T-cell (primary cell): ENCODE results near the gene SMAD3. TPM values are rescaled to one million over a fixed set of nuclear protein-coding genes. Genes with fewer than 3 reads are reported as not detected.
A peak's percentile ranks its signal among the peaks of the same experiment; 100 is the strongest.

Experiments used
- ATAC-seq, 4 experiments: fragments of 200-7000 bp in 3 of 4; fragments of 150-1000 bp in 1 of 4; cut with Tn5 transposase; replicated peaks in 1 of 4; 1 replicate in 3 of 4; 2 replicates in 1 of 4; pipeline ENCODE4 v1.10.0; 2021; ENCODE audit warnings: moderate library complexity in 3 of 4, mild to moderate bottlenecking in 2 of 4, moderate number of reproducible peaks in 1 of 4
- CTCF ChIA-PET, 2 donors: fragments of 300-600 bp; sonication (Branson Sonifier 250); formaldehyde crosslinking; loops; one replicate each; lab custom pipeline; 2022; ENCODE audit warnings: antibody characterized with exemption in 2 of 2; lab: Charles Lee
- POLR2A ChIA-PET, 2 donors: fragments of 300-600 bp; sonication (Branson Sonifier 250); formaldehyde crosslinking; loops; one replicate each; lab custom pipeline; 2022; ENCODE audit warnings: antibody characterized with exemption in 2 of 2; lab: Charles Lee
- DNase-seq, 35 experiments: peaks; one replicate each; pipeline versions ENCODE4 v3.0.0 to v3.0.0-alpha.2; 2013 to 2023
- H3K27ac ChIP-seq: one replicate; pipeline ENCODE4 v1.5.1; 2013; ENCODE audit warnings: low read length
- H3K27me3 ChIP-seq, 2 experiments: replicated peaks in 1 of 2; 1 replicate in 1 of 2; 2 replicates in 1 of 2; pipeline versions ENCODE4 v1.6.1 to v1.7.0; 2013; ENCODE audit warnings: low read length in 1 of 2, mixed read lengths in 1 of 2; ENCODE audit not compliant: control insufficient read depth in 2 of 2, insufficient read depth in 2 of 2; ENCODE audit errors: extremely low read depth in 1 of 2
- H3K36me3 ChIP-seq, 2 donors: 1 replicate in 1 of 2; 2 replicates in 1 of 2; pipeline versions ENCODE4 v1.6.1 to v1.7.0; 2013; ENCODE audit warnings: low read length in 1 of 2; ENCODE audit not compliant: control insufficient read depth in 2 of 2, insufficient read depth in 1 of 2; ENCODE audit errors: extremely low read depth in 1 of 2
- H3K4me1 ChIP-seq, 2 experiments: 1 replicate in 1 of 2; 2 replicates in 1 of 2; pipeline versions ENCODE4 v1.6.1 to v1.7.0; 2013; ENCODE audit warnings: low read length in 2 of 2, mixed read lengths in 1 of 2; ENCODE audit not compliant: insufficient read depth in 2 of 2, control insufficient read depth in 1 of 2; ENCODE audit errors: extremely low read depth in 1 of 2
- H3K4me3 ChIP-seq, 2 donors: 1 replicate in 1 of 2; 2 replicates in 1 of 2; pipeline versions ENCODE4 v1.5.1 to v1.7.0; 2013; ENCODE audit warnings: mild to moderate bottlenecking in 2 of 2, low read length in 1 of 2, moderate library complexity in 1 of 2; ENCODE audit not compliant: control insufficient read depth in 1 of 2; ENCODE audit errors: extremely low read depth in 1 of 2
- H3K9me3 ChIP-seq: 2 replicates; pipeline ENCODE4 v1.7.0; 2013
- H3K27ac Mint-ChIP-seq, 2 donors: one replicate each; pipeline ENCODE4 v1.8.0; 2020 to 2021; ENCODE audit warnings: mild to moderate bottlenecking in 2 of 2, mixed read lengths in 2 of 2
- H3K27me3 Mint-ChIP-seq, 2 donors: one replicate each; pipeline ENCODE4 v1.8.0; 2021 to 2022; ENCODE audit warnings: mixed read lengths in 2 of 2
- H3K36me3 Mint-ChIP-seq: one replicate; pipeline ENCODE4 v1.8.0; 2021; ENCODE audit warnings: mixed read lengths
- H3K4me1 Mint-ChIP-seq, 3 donors: one replicate each; pipeline ENCODE4 v1.8.0; 2020 to 2022; ENCODE audit warnings: mixed read lengths in 3 of 3, mild to moderate bottlenecking in 1 of 3
- H3K4me3 Mint-ChIP-seq, 3 donors: one replicate each; pipeline ENCODE4 v1.8.0; 2020 to 2022; ENCODE audit warnings: mild to moderate bottlenecking in 3 of 3, mixed read lengths in 3 of 3, moderate library complexity in 3 of 3
- H3K9me3 Mint-ChIP-seq, 3 donors: one replicate each; pipeline ENCODE4 v1.8.0; 2020 to 2022; ENCODE audit warnings: mixed read lengths in 3 of 3
- WGBS: methylation state at CpG from one replicate; pipeline ENCODE4 v1.1.5; 2013; ENCODE audit warnings: missing lambda C conversion rate; ENCODE audit not compliant: insufficient coverage; 5-methylcytosine and 5-hydroxymethylcytosine counted together
- total RNA-seq, 35 experiments: library from RNA in 6 of 35; stranded (reverse) in 6 of 35; fragments of 120-200 nt in 1 of 35; gene quantifications; one replicate each; pipeline versions ENCODE4 v1.2.1 to v1.2.4 and lab custom pipeline; 2013 to 2026

The SMAD3 gene
- total RNA-seq, 5 donors from 2014 or later (not counting 1 experiment from before 2014, with no cell fraction given): 55.4 to 159 (median 110) TPM

- ChIA-PET CTCF (interaction anchor here in 1 of 2 donors (0.6 to 0.7 kb wide), 2 partner anchors 94 to 213 kb away, joined by 4 read pairs; no protein-coding TSS in a partner anchor), POLR2A (no interaction called here)
- Histone ChIP-seq H3K9me3 (no peaks in the 10 kb centered on the region), H3K4me3 (no peak overlapping the region), H3K4me1 (no peaks in the 10 kb centered on the region), H3K27ac (no peak overlapping the region), H3K36me3 (peaks cover 2 to 54% of the 10 kb centered on the region in 2 donors), H3K27me3 (no peaks in the 10 kb centered on the region)
- WGBS: 100% methylated on average over 1 of the region's 3 CpGs
- Mint-ChIP-seq H3K4me3 (no peak overlapping the region), H3K9me3 (no peaks in the 10 kb centered on the region), H3K36me3 (peaks cover 73% of the 10 kb centered on the region), H3K4me1 (peaks cover 14 to 23% (median 21%) of the 10 kb centered on the region in 3 donors), H3K27ac (no peak overlapping the region), H3K27me3 (no peaks in the 10 kb centered on the region)
- no peak for DNase-seq
- no peak for ATAC-seq
Observed at GRCh38 chr15:67232591-67232990, 167.2 kb downstream of the SMAD3 start.

DNA sequence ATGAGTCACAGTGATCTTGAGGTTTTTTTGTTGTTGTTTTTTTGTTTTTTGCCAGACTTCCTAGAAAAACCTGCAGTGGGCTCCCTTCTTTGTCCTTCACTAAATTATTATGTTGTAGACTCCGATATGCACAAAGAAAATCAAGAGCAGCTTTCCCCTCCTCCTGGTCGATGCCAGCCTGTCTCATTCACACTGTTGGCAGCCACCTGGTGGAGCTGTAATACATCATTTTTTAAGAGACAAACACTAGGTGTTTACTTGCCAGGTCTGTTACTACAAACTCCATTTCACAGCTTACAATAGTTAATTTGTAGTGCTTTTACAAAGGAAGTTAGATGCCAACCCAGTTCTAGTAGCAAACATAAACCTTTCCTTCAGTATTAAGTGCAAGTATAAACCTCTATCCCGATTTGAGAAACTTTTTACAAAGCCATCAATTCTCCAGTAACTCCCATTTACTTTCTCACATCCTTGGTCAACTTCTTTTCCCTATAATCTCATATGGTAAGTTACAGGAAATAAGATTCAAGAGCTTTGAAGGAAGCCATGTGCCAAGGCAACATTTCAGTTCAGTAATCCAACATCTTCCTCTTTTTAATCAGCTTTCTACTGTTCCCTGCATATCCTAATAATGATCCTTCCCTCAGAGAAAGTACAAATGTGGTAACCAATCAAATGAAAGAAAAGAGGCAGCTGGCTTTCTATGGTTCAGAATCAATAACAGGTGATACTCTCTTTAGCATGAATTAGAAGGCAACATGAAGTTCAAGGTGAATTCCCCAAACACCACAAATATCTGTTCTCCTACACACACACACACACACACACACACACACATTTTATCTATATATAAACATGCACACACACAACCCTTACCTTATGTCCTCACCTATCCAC is 175.1 kb downstream of the SMAD3 start:
- peaks cover 59 to 67% (median 62%) of the 10 kb centered on the region in 3 donors for H3K4me1 Mint-ChIP-seq
- peak; percentile 62 to 74 (median 69) for ATAC-seq

GRCh38 chr15:67241132-67241855 is 175.9 kb downstream of the SMAD3 start:
- Histone ChIP-seq H3K4me3 (peak overlapping the region in 1 of 2 donors; percentile 22), H3K4me1 (peaks cover 3 to 15% of the 10 kb centered on the region in 2 experiments), H3K27ac (peak overlapping the region; percentile 59), H3K9me3 (no peaks in the 10 kb centered on the region), H3K27me3 (no peaks in the 10 kb centered on the region), H3K36me3 (peaks cover 0 to 1% of the 10 kb centered on the region in 2 donors)
- ChIA-PET CTCF (interaction anchor here in 1 of 2 donors (0.5 to 2.7 kb wide), 6 partner anchors 14 to 634 kb away, joined by 3 to 16 read pairs (median 6); partner anchors contain the start of genes AAGAB and IQCH), POLR2A (no interaction called here)
- Mint-ChIP-seq H3K4me3 (peak overlapping the region; percentile 21 to 50 (median 42)), H3K9me3 (no peaks in the 10 kb centered on the region), H3K36me3 (peaks cover 20% of the 10 kb centered on the region), H3K27me3 (no peaks in the 10 kb centered on the region), H3K4me1 (peaks cover 61 to 67% (median 65%) of the 10 kb centered on the region in 3 donors), H3K27ac (peak overlapping the region; percentile 64 to 89)
- ATAC-seq (peak; percentile 46 to 77 (median 61)), DNase-seq (peak in 1 of 35 experiments; percentile 35)
- WGBS: 37% methylated on average over 2 of the region's 4 CpGs

More for the DNA sequence above, 175.1 kb downstream of the SMAD3 start:
- H3K27ac ChIP-seq: peak overlapping the region; percentile 59
- Mint-ChIP-seq H3K9me3 (no peaks in the 10 kb centered on the region), H3K27me3 (no peaks in the 10 kb centered on the region), H3K36me3 (peaks cover 21% of the 10 kb centered on the region), H3K27ac (peak overlapping the region; percentile 64 to 89), H3K4me3 (peak overlapping the region; percentile 21 to 50 (median 42))
- WGBS: 40% methylated on average over 1 of the region's 3 CpGs
- no peak overlapping the region for H3K4me3 ChIP-seq
- H3K36me3 ChIP-seq: peaks cover 0 to 6% of the 10 kb centered on the region in 2 donors
- DNase-seq: peak in 19 of 35 experiments; percentile 6 to 58 (median 15)
- H3K4me1 ChIP-seq: peaks cover 3 to 15% of the 10 kb centered on the region in 2 experiments
- no peaks in the 10 kb centered on the region for H3K27me3 ChIP-seq
- CTCF ChIA-PET: interaction anchor here (0.5 to 2.7 kb wide), 14 partner anchors 10 to 917 kb away, joined by 3 to 16 read pairs (median 4); partner anchors contain the start of genes AAGAB (in 1 of the 2) and IQCH (in 1 of the 2)
- POLR2A ChIA-PET: interaction anchor here in 1 of 2 donors (0.6 to 0.7 kb wide), 2 partner anchors 135 to 1037 kb away, joined by 3 to 4 read pairs; partner anchors contain the start of gene FEM1B
- H3K9me3 ChIP-seq: no peaks in the 10 kb centered on the region

DNA sequence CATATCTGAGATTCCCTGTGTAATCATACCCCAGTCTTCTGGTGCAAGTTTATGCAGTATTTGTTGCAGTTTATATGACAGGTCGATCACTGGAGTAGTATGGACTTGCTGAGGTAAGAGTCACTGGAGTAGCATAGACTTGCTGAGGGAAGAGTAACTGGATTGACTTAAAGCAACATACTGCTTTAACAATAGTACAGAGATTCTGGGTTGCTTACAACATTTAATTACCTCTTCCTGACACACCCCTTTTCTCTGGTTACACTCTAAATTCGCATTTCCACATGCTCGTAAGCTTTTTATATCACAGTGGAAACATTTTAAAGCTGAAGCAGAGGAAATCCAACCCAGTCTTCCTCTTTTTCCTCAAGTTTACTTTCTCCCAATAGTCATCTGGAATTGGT is 177.3 kb downstream of the SMAD3 start:
- CTCF ChIA-PET: interaction anchor here in 1 of 2 donors (0.6 kb wide), 2 partner anchors 133 to 136 kb away, joined by 4 to 5 read pairs; no protein-coding TSS in a partner anchor
- no peak for ATAC-seq
- H3K27ac Mint-ChIP-seq: peak overlapping the region; percentile 53 to 75

More for the DNA sequence above, 177.3 kb downstream of the SMAD3 start:
- no peak for DNase-seq
- no peaks in the 10 kb centered on the region for H3K27me3 Mint-ChIP-seq
- WGBS: 15% methylated on average over 2 of the region's 3 CpGs
- peaks cover 3 to 6% (median 4%) of the 10 kb centered on the region in 3 donors for H3K9me3 Mint-ChIP-seq
- H3K27me3 ChIP-seq: no peaks in the 10 kb centered on the region
- peaks cover 59 to 61% (median 60%) of the 10 kb centered on the region in 3 donors for H3K4me1 Mint-ChIP-seq
- H3K36me3 ChIP-seq: no peaks in the 10 kb centered on the region
- peaks cover 3 to 15% of the 10 kb centered on the region in 2 experiments for H3K4me1 ChIP-seq
- H3K27ac ChIP-seq: peak overlapping the region; percentile 4
- POLR2A ChIA-PET: interaction anchor here (0.6 to 0.7 kb wide), 3 partner anchors 40 to 1053 kb away, joined by 6 to 11 read pairs (median 7); no protein-coding TSS in a partner anchor
- peaks cover 28% of the 10 kb centered on the region for H3K36me3 Mint-ChIP-seq
- peak overlapping the region in 1 of 3 donors; percentile 27 for H3K4me3 Mint-ChIP-seq
- no peaks in the 10 kb centered on the region for H3K9me3 ChIP-seq
- H3K4me3 ChIP-seq: no peak overlapping the region

Other genes starting within 250 kb of the SMAD3 start
- 10 to 100 TPM; 21.9 to 28.4 (median 23.6) TPM for gene AAGAB, start 189.1 kb downstream of the SMAD3 start, total RNA-seq
- gene IQCH, start 189.2 kb downstream of the SMAD3 start, total RNA-seq: 1 to 10 TPM in 4 of 5 donors, under 1 TPM in 1; 0.43 to 2.6 (median 1.3) TPM